ENCODE results near the gene IRX6. TPM values are rescaled to one million over a fixed set of nuclear protein-coding genes. Genes with fewer than 3 reads are reported as not detected.

Gene IRX6
- total RNA-seq, 4 donors from 2014 or later = 6.1 to 11.6 (median 9.1) TPM

DNA sequence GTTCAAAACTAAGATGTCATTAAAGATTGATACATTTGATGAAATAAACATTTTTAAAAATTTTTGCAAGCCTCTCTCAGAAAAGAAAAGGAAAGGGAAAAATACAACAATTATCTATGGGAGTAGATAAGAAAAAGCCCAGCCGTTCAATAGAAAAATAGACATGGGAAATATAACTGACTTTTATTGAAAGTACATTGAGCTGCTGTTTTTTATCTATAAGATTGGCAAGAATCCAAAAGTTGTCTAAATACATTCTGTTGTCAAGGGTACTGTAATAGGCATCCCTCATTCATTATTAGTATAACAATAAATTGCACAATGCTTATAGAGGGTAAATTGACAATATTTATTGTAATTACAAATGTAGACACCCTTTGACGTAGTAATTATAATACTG lies 38.4 kb upstream of the IRX6 start:
- Histone ChIP-seq H3K4me3 (no peak overlapping the region), H3K9me3 (no peaks in the 10 kb centered on the region), H3K27me3 (peaks cover 2% of the 10 kb centered on the region), H3K36me3 (no peaks in the 10 kb centered on the region), H3K4me1 (no peaks in the 10 kb centered on the region), H3K27ac (no peak overlapping the region)
- WGBS = 64% methylated on average over 2 of the region's 2 CpGs
- TF ChIP-seq POLR2A (IDR thresholded peaks at IDR 0.05) = no peak
- TF ChIP-seq, protein P1, sequence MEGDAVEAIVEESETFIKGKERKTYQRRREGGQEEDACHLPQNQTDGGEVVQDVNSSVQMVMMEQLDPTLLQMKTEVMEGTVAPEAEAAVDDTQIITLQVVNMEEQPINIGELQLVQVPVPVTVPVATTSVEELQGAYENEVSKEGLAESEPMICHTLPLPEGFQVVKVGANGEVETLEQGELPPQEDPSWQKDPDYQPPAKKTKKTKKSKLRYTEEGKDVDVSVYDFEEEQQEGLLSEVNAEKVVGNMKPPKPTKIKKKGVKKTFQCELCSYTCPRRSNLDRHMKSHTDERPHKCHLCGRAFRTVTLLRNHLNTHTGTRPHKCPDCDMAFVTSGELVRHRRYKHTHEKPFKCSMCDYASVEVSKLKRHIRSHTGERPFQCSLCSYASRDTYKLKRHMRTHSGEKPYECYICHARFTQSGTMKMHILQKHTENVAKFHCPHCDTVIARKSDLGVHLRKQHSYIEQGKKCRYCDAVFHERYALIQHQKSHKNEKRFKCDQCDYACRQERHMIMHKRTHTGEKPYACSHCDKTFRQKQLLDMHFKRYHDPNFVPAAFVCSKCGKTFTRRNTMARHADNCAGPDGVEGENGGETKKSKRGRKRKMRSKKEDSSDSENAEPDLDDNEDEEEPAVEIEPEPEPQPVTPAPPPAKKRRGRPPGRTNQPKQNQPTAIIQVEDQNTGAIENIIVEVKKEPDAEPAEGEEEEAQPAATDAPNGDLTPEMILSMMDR (IDR thresholded peaks at IDR 0.05) = no peak
- TF ChIP-seq EP300 (IDR thresholded peaks at IDR 0.05) = no peak
- no peak for TF ChIP-seq POLR2AphosphoS5 (IDR thresholded peaks at IDR 0.05)
- DNase-seq (ENCODE audit: low spot score in 2 of 2) = no peak

DNA sequence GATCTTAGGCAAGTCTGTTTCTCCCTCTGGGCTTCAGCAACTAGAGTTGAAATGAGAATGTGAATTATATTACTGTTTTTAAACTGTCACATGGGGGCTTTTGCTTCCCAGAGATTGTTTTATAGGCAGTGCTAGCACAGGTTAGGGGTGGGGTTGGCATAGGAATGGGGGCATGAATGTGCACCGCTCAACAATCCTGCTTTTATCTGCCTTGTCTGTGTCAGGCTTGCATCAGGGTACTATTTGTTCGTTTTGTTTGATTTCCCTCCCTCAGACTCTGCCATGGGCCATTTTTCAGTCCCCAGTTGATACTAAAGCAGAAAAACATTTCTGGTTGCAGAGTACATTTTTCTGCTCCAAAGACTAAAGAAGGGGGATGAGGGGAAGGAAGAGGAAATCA lies 34.6 kb upstream of the IRX6 start:
- Histone ChIP-seq H3K27me3 (no peaks in the 10 kb centered on the region), H3K4me1 (no peaks in the 10 kb centered on the region), H3K4me3 (no peak overlapping the region), H3K36me3 (no peaks in the 10 kb centered on the region), H3K27ac (no peak overlapping the region), H3K9me3 (no peaks in the 10 kb centered on the region)
- WGBS = 67% methylated on average over 2 of the region's 2 CpGs
- DNase-seq (ENCODE audit: low spot score in 2 of 2) = no peak
- no peak for TF ChIP-seq EP300 (IDR thresholded peaks at IDR 0.05)
- TF ChIP-seq POLR2AphosphoS5 (IDR thresholded peaks at IDR 0.05) = no peak
- no peak for TF ChIP-seq POLR2A (IDR thresholded peaks at IDR 0.05)
- TF ChIP-seq, protein P1 (IDR thresholded peaks at IDR 0.05) = no peak

DNA sequence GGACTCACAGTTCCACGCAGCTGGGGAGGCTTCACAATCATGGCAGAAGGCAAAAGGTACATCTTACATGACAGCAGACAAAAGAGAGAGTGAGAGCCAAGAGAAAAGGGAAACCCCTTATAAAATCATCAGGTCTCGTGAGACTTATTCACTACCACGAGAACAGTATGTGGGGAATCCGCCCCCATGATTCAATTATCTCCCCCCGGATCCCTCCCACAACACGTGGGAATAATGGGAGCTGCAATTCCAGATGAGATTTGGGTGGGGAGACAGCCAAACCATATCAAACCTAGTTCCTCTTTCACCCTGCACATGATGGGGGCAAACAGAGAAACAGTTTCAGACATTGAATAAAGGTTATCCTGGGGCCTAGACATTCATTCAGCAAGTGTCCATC lies 32.2 kb upstream of the IRX6 start:
- no peaks in the 10 kb centered on the region for H3K36me3 ChIP-seq
- WGBS = 78% methylated on average over 6 of the region's 6 CpGs
- H3K27me3 ChIP-seq = no peaks in the 10 kb centered on the region

DNA sequence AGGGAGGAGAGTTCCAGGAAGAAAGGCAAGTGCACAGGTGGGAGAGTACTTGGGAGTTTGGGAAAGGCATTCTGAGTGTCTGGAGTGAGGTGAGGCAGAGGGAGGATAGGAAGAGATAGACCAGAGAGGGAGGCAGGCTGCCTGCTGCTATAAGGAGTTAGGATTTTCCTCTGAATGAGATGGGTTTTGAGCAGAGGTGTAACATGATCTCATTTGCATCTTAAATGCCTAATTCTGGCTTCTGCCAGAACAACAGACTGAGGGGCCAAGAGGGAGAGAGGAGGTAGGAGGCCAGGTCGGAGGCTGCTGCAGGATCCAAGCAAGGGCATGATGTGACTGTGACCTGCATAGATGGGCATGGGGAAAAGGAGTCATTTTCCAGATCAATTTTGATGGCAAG lies 31.5 kb upstream of the IRX6 start:
- Histone ChIP-seq H3K9me3 (no peaks in the 10 kb centered on the region), H3K27me3 (no peaks in the 10 kb centered on the region), H3K4me3 (no peak overlapping the region), H3K36me3 (no peaks in the 10 kb centered on the region), H3K27ac (no peak overlapping the region), H3K4me1 (no peaks in the 10 kb centered on the region)
- DNase-seq (ENCODE audit: low spot score in 2 of 2) = no peak
- no peak for TF ChIP-seq POLR2A (IDR thresholded peaks at IDR 0.05)
- TF ChIP-seq POLR2AphosphoS5 (IDR thresholded peaks at IDR 0.05) = no peak
- TF ChIP-seq, protein P1 (IDR thresholded peaks at IDR 0.05) = no peak
- TF ChIP-seq EP300 (IDR thresholded peaks at IDR 0.05) = no peak
- WGBS = 78% methylated on average over 1 of the region's 1 CpG

More for the DNA sequence above, 32.2 kb upstream of the IRX6 start:
- H3K4me3 ChIP-seq = no peak overlapping the region
- TF ChIP-seq POLR2AphosphoS5 (IDR thresholded peaks at IDR 0.05) = no peak
- no peak for TF ChIP-seq POLR2A (IDR thresholded peaks at IDR 0.05)
- TF ChIP-seq, protein P1 (IDR thresholded peaks at IDR 0.05) = no peak
- no peak for TF ChIP-seq EP300 (IDR thresholded peaks at IDR 0.05)
- H3K27ac ChIP-seq = no peak overlapping the region
- DNase-seq (ENCODE audit: low spot score in 2 of 2) = no peak
- no peaks in the 10 kb centered on the region for H3K9me3 ChIP-seq
- H3K4me1 ChIP-seq = no peaks in the 10 kb centered on the region

DNA sequence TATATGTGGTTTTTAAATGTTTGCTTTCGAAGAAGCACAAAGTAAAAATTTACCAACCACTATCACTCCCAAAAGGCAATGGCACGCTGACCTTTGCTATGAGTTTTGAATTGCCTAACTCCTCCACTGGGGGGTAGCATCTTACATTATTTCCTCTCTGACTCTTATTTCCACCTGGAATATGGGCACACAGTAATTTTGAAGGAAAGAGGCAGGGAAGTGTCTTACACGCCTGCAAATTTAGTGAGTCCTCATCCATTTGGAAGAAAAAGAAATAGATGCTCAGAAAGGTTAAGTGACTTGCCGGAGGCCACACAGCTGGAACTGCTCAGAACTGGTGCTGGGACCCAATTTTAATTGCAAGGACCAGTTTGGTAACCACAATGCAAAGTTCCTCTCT lies 29.9 kb upstream of the IRX6 start:
- WGBS = 91% methylated on average over 4 of the region's 4 CpGs
- TF ChIP-seq, protein P1 (IDR thresholded peaks at IDR 0.05) = no peak
- TF ChIP-seq POLR2AphosphoS5 (IDR thresholded peaks at IDR 0.05) (no peak), POLR2A (IDR thresholded peaks at IDR 0.05) (no peak), EP300 (IDR thresholded peaks at IDR 0.05) (no peak)
- no peak overlapping the region for H3K4me3 ChIP-seq
- no peaks in the 10 kb centered on the region for H3K4me1 ChIP-seq
- no peak overlapping the region for H3K27ac ChIP-seq
- no peaks in the 10 kb centered on the region for H3K9me3 ChIP-seq
- no peak for DNase-seq (ENCODE audit: low spot score in 2 of 2)
- H3K27me3 ChIP-seq = no peaks in the 10 kb centered on the region
- H3K36me3 ChIP-seq = no peaks in the 10 kb centered on the region
